ENCODE measurements around the gene LDLRAD4.

DNA sequence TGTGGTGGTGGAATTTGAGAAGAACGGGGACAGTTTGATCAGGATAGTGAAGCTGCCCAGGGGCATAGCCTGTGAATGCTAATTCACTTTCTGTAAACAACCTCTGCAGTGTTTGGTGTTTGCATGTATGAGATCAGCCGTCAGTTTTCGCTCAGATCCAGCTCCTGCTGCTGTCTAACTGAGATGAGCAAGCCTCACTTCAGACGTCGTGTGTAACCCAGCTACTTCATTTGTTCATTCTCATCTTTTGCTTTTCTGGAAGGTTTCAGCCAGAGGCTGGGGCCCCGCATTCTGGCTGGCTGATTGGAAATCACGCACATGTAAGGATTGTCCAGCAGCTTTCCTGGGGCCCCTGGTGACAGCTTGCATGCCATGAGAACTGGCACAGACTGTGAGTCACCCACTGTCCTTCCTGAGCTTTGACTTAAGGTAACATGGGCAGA lies 48.9 kb downstream of the LDLRAD4 start:
- TF ChIP-seq, protein P1, sequence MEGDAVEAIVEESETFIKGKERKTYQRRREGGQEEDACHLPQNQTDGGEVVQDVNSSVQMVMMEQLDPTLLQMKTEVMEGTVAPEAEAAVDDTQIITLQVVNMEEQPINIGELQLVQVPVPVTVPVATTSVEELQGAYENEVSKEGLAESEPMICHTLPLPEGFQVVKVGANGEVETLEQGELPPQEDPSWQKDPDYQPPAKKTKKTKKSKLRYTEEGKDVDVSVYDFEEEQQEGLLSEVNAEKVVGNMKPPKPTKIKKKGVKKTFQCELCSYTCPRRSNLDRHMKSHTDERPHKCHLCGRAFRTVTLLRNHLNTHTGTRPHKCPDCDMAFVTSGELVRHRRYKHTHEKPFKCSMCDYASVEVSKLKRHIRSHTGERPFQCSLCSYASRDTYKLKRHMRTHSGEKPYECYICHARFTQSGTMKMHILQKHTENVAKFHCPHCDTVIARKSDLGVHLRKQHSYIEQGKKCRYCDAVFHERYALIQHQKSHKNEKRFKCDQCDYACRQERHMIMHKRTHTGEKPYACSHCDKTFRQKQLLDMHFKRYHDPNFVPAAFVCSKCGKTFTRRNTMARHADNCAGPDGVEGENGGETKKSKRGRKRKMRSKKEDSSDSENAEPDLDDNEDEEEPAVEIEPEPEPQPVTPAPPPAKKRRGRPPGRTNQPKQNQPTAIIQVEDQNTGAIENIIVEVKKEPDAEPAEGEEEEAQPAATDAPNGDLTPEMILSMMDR (IDR thresholded peaks at IDR 0.05) = no peak
- TF ChIP-seq EZH2 (IDR thresholded peaks at IDR 0.05; ENCODE audit: borderline replicate concordance, insufficient read depth, low read depth, low read length, poor library complexity, severe bottlenecking) = no peak
